Colonic mucosa (tissue), 4 donors: Measurements from ENCODE around the gene MAST3. TPM values are rescaled to one million over a fixed set of nuclear protein-coding genes. Genes with fewer than 3 reads are reported as not detected.

Source experiments
- DNase-seq: peaks from one replicate; pipeline ENCODE4 v3.0.0-alpha.2; 2020
- H3K27ac ChIP-seq: fragments of 200-600 bp; one replicate; pipeline ENCODE4 v1.8.0; 2021
- H3K27me3 ChIP-seq: fragments of 200-600 bp; one replicate; pipeline ENCODE4 v1.8.0; 2021
- H3K36me3 ChIP-seq: fragments of 200-600 bp; one replicate; pipeline ENCODE4 v1.8.0; 2021
- H3K4me1 ChIP-seq: fragments of 200-600 bp; one replicate; pipeline ENCODE4 v1.8.0; 2021; ENCODE audit warnings: mild to moderate bottlenecking
- H3K4me3 ChIP-seq: fragments of 200-600 bp; one replicate; pipeline ENCODE4 v1.8.0; 2021
- H3K9ac ChIP-seq, 2 donors: one replicate each; pipeline ENCODE4 v1.7.0; 2013; ENCODE audit warnings: control low read depth in 2 of 2, low read depth in 2 of 2, low read length in 2 of 2
- H3K9me3 ChIP-seq: fragments of 200-600 bp; one replicate; pipeline ENCODE4 v1.8.0; 2021
- intact Hi-C: fragments of 100-400 bp; cut with DNase I; formaldehyde crosslinking; loops from one replicate; pipeline ENCODE4 v1.14.1; 2022
- total RNA-seq, 2 donors: library from RNA; stranded (reverse); fragmentation: NEBNext Ultra II Directional in 1 of 2; extraction: Animal tissue kit (Norgen Biotek cat#: 25700) in 1 of 2; gene quantifications; one replicate each; pipeline ENCODE4 v1.2.1, GENCODE V29; 2021
- TF ChIP-seq, protein P1 (sequence below): fragments of 200-600 bp; IDR thresholded peaks from one replicate; pipeline ENCODE4 v1.8.0; 2022; ENCODE audit warnings: antibody characterized with exemption, mild to moderate bottlenecking
- donor health status: healthy.
- donor health status: DM: no; HTN: no; CAD: no.
- donor health status: DM: no; HTN: no; CAD: no.

Gene MAST3
- total RNA-seq, 2 donors from 2014 or later, result 24.3 to 30.9 TPM

DNA sequence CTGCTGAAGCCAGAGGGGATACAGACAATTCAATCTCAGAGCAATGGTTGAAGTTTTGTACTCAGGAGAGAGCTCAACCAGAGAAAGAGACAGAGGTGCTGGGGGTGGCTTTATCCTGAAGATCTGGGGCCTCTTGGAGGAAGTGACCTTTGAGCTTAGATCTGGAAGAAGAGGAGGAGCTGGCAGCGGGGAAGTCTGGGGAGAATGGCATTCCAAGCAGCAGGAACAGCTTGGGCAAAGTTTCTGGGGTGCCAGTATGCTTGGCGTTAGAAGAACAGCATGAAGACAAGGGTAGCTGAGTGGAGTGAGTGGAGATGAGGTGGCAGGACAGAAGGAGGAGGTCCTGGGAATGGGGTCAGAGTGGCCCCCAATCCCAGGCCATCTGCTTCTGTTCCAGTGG is 11.3 kb downstream of the MAST3 start:
- H3K4me3 ChIP-seq, result no peak overlapping the region
- peak overlapping the region; percentile 77 for H3K27ac ChIP-seq
- no peaks in the 10 kb centered on the region for H3K9me3 ChIP-seq
- peak; percentile 69 for DNase-seq
- intact Hi-C loops, result no loop called here
- no peaks in the 10 kb centered on the region for H3K27me3 ChIP-seq
- peak overlapping the region; percentile 90 to 95 for H3K9ac ChIP-seq
- H3K36me3 ChIP-seq, result no peaks in the 10 kb centered on the region
- H3K4me1 ChIP-seq, result peaks cover 5% of the 10 kb centered on the region
- TF ChIP-seq, protein P1, sequence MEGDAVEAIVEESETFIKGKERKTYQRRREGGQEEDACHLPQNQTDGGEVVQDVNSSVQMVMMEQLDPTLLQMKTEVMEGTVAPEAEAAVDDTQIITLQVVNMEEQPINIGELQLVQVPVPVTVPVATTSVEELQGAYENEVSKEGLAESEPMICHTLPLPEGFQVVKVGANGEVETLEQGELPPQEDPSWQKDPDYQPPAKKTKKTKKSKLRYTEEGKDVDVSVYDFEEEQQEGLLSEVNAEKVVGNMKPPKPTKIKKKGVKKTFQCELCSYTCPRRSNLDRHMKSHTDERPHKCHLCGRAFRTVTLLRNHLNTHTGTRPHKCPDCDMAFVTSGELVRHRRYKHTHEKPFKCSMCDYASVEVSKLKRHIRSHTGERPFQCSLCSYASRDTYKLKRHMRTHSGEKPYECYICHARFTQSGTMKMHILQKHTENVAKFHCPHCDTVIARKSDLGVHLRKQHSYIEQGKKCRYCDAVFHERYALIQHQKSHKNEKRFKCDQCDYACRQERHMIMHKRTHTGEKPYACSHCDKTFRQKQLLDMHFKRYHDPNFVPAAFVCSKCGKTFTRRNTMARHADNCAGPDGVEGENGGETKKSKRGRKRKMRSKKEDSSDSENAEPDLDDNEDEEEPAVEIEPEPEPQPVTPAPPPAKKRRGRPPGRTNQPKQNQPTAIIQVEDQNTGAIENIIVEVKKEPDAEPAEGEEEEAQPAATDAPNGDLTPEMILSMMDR, result no peak

DNA sequence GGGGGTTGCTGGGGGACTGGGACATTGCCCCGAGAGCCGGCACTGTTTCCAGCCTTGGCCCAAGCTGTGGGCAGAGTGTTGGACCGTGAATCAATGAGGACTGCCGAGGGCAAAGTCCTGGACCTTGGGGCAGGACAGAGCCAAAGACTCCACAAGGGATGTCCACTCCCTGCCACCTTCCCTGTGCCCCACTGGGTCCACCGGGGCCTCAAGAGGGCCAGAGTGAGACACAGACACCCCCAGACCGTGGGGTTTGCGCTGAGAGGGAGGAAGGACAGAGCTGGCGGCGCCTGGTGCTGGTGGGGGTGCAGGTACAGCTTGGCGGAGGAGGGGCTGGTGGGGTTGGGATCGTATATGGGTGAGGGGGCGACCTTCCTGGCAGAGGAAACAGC is 11.8 kb downstream of the MAST3 start:
- TF ChIP-seq, protein P1, result no peak
- H3K27ac ChIP-seq, result peak overlapping the region; percentile 77
- intact Hi-C loops, result no loop called here
- no peaks in the 10 kb centered on the region for H3K36me3 ChIP-seq
- peak overlapping the region; percentile 90 to 95 for H3K9ac ChIP-seq
- DNase-seq, result peak; percentile 58
- H3K27me3 ChIP-seq, result no peaks in the 10 kb centered on the region
- H3K4me1 ChIP-seq, result peaks cover 5% of the 10 kb centered on the region
- peak overlapping the region; percentile 71 for H3K4me3 ChIP-seq
- no peaks in the 10 kb centered on the region for H3K9me3 ChIP-seq

DNA sequence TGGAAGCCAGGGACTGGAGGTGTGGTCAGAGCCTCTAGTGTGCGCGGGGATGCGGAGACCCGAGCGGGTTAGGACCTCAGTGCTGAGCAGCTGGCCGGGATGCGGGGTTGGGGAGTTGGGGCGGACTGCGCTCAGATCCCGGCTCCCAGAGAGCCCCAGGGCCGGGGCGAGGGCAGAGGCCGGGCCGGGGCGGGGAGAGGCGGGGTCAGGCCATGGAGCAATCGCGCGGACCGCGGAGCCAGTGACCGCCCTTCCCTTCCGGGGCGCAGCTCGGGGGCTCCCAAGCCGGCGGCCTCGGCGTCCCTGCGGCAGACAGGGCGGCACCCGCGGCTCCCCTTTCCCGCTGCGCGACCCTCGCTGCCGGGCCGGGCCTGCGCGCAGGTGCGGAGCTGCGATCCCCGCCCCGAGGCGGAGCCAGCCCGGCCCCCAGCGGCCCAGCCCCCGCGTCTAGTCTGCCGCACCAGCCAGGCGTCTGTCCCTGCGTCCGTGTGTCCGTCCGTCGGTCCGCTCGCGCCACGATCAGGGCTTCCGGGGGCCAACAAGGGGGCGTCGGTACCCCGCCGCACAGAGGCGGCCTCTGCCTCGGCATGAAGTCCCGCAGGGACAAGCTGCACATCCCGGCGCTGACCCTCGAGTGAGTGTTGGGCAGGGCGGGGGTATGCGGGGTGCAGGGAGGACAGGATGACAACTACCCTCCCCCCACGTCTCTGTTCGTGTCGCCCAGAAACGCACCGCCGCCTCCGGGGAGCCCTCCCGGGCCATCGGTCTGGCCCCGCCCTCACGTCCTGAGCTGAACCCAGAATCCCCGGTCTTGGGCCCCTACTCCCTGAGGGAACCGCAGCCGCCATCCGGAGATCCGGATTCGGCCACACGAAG is 12.4 kb downstream of the MAST3 start:
- Histone ChIP-seq H3K9me3 (no peaks in the 10 kb centered on the region), H3K27me3 (no peaks in the 10 kb centered on the region), H3K9ac (peak overlapping the region; percentile 90 to 95), H3K4me3 (peak overlapping the region; percentile 71), H3K36me3 (no peaks in the 10 kb centered on the region), H3K4me1 (peaks cover 5% of the 10 kb centered on the region), H3K27ac (peak overlapping the region; percentile 77)
- peak; percentile 80 for DNase-seq
- TF ChIP-seq, protein P1, result no peak
- intact Hi-C loops, result loop anchor here (5.0 kb wide), 1 partner anchor 57 kb away; no protein-coding TSS in a partner anchor

DNA sequence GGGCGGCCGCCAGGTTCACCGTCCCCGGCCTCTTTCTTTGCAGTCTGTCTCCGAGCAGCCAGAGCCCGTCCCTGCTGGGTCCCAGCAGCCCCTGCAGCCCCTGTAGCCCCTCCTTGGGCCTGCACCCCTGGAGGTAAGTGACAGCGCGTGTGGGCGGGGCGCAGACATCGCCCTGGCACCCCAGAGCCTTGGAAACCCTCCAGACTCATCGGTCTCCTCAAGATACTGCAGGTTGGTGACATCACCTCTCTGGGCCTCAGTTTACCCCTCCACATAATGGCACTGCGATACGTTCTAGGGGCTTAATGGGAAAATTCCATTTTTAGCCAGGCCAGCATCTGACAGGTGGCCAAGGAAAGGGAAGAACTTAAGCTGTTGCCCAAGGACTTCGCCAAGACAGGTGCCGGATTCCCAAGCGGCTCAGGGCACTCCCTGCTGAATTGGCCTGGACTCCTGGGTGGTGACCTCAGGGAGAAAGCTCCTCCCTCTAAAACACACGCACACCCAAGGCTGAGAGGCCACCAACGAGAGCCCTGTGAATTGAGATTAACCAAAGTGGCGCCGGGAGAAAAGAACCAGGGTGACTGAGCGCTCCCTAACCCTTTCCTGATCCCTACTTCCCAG is 13.1 kb downstream of the MAST3 start:
- intact Hi-C loops, result loop anchor here (5.0 kb wide), 1 partner anchor 57 kb away; no protein-coding TSS in a partner anchor
- no peaks in the 10 kb centered on the region for H3K36me3 ChIP-seq
- H3K27ac ChIP-seq, result peak overlapping the region; percentile 77
- H3K9ac ChIP-seq, result peak overlapping the region; percentile 90 to 95
- peak overlapping the region; percentile 71 for H3K4me3 ChIP-seq
- TF ChIP-seq, protein P1, result no peak
- DNase-seq, result peak; percentile 86
- no peaks in the 10 kb centered on the region for H3K9me3 ChIP-seq
- no peaks in the 10 kb centered on the region for H3K27me3 ChIP-seq
- H3K4me1 ChIP-seq, result peaks cover 5% of the 10 kb centered on the region

DNA sequence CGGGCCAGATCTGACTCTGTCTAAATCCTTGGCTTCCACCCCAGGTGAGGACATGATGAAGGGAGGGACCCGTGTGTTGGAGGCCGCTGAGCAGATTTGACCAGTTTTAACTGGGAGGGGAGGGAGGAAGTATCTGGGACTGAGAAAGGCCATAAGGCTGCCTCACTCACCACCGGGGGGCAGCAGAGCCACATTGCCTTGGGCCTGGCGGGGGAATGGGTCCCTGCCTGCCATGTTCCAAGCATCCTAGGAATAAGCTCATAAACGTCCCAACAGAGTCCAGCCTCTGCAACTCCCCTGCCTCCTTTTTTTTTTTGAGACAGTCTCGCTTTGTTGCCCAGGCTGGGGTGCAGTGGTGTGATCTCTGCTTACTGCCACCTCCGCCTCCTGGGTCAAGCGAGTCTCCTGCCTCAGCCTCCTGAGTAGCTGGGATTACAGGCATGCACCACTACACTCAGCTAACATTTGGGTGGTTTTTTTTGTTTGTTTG is 15.5 kb downstream of the MAST3 start:
- H3K4me1 ChIP-seq, result peaks cover 10% of the 10 kb centered on the region
- intact Hi-C loops, result loop anchor here (5.0 kb wide), 1 partner anchor 54 kb away; no protein-coding TSS in a partner anchor
- no peaks in the 10 kb centered on the region for H3K36me3 ChIP-seq
- H3K4me3 ChIP-seq, result no peak overlapping the region
- no peak overlapping the region for H3K27ac ChIP-seq
- peak overlapping the region in 1 of 2 donors; percentile 38 for H3K9ac ChIP-seq
- no peaks in the 10 kb centered on the region for H3K9me3 ChIP-seq
- DNase-seq, result peak; percentile 96
- TF ChIP-seq, protein P1, result peak; percentile 87
- no peaks in the 10 kb centered on the region for H3K27me3 ChIP-seq
